ENCODE data around the gene ZNF628.

Gene ZNF628

DNA sequence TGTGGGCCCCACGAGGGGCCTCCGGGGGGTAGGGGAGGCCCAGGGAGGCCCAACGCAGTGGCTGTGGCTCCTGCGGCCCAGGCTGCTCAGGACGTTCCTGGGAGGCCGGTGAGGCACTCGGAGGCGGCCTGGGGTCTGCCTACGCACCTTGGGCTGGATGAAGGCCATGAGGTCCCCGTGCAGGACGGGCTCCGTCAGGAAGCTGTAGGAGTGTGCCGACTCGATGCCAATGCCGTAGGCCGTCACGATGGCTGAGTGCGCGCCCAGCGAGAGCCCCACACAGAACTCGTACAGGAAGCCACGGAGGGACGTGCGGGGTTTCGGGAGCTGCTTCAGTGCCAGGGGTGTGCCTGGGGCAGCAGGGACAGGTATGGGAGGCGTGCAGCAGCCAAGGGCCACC is 54.6 kb downstream of the ZNF628 start:
- DNase-seq: no peak
